ENCODE results near the gene MRPL51.

GRCh38 chr12:6522193-6522592 lies 29.1 kb upstream of the MRPL51 start:
- no peak for TF ChIP-seq EGR1 (IDR thresholded peaks at IDR 0.05)
- no peak for TF ChIP-seq MAX (IDR thresholded peaks at IDR 0.05)
- TF ChIP-seq TEAD4 (IDR thresholded peaks at IDR 0.05): no peak
- TF ChIP-seq FOXM1 (IDR thresholded peaks at IDR 0.05; ENCODE audit: borderline replicate concordance, low read depth): no peak

Measured in Ishikawa (cell line).